CD1c-positive myeloid dendritic cell (primary cell): Measurements from ENCODE around the gene BTLA.
A peak's percentile ranks its signal among the peaks of the same experiment; 100 is the strongest.
"Not testable (repeated sequence)": the region's sequence is repeated elsewhere in the genome, so short reads cannot be mapped to it uniquely, and the experiment has no call there.

Source experiments
- DNase-seq: peaks from one replicate; pipeline ENCODE4 v3.0.0-alpha.2; 2016; ENCODE audit errors: extremely low spot score

The BTLA gene

DNA sequence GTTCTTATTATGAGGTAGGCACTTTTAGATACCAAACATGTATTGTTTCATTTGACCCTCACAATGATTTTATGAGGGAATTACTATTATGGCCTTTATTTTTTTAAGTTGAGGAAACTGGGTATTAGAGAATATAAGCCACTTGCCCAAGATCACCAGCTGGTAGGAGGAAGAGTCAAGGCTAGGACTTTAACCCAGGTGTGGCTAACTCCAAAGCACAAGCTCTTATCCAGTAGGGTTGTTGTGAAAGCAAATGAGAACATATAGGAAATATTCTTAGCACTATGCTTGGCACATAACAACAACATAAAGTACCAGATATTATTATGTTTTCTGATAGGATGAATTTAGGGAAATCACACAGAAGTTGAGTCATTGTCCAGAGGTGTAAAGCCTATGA lies 7.9 kb downstream of the BTLA start:
- no peak for DNase-seq

- DNase-seq = no peak
These were observed 9.4 kb downstream of the BTLA start for GRCh38 chr3:112489674-112490479.

DNA sequence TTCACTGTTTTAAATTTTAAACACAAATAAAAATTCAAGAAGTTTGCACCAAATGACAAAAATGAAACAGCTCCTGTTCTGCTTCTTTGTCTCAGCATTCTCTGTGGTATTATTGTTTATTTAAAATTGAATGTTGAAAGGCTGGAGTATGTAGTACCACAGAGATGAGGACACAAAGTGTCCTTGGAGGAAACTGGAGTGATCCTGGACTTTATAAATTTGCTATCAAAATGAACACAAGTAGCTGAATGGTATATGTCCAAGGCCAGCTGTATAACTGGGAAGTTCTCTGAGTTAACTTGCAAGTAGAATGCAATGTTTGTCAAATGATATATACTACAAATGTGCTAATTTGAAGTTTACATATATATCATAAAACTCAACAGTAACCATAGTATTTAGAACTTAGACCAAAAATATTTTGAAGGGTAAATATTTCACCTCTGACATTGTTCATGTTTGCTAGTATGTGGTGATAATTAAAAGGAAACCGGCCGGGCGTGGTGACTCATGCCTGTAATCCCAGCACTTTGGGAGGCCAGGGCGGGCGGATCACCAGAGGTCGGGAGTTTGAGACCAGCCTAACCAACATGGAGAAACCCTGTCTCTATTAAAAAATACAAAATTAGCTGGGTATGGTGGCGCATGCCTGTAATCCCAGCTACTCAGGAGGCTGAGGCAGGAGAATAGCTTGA lies 12.3 kb downstream of the BTLA start:
- no peak for DNase-seq

GRCh38 chr3:112484352-112484751 lies 14.9 kb downstream of the BTLA start:
- DNase-seq = no peak

DNA sequence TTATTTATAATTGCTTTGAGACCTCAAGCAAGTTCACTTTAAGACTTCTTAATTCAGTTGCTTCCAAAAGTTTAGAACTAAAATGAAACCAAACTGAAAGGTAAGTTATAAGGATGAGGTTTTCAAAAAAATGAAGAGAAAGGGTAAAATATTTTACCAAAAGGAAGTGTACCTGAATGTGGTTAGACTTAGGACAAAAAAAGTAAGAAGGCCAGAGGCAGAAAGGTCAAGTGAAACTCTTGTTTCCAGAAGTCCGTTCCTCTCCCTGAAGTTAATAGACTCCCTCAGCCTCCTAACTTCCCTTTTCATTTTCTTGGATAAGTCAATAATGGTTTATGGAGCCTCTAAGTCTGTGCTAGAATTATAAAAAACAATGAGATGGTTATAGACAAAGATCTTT lies 16.6 kb downstream of the BTLA start:
- peak; percentile 41 for DNase-seq

GRCh38 chr3:112481302-112481721 lies 18.0 kb downstream of the BTLA start:
- no peak for DNase-seq

DNA sequence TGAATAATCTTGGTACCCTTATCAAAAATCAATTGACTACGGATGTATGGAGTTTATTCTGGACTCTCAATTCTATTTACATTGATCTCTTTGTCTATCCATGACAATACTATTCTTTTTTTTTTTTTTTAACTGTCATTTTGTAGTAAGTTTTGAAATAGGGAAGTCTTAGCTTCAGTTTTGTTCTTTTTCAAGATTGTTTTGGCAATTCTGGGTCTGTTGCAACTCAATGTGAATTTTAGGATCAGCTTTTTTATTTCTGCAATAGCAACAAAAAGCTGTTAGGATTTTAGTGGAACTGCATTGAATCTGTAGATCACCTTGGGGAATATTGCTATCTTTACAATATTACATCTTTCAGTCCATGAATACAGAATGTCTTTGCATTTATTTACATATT lies 21.4 kb downstream of the BTLA start:
- peak; percentile 72 for DNase-seq

GRCh38 chr3:112476346-112476745 lies 22.9 kb downstream of the BTLA start:
- DNase-seq = no peak

- DNase-seq = peak; percentile 21
These were observed 24.5 kb downstream of the BTLA start for GRCh38 chr3:112474796-112475195.

GRCh38 chr3:112472691-112473090 lies 26.6 kb downstream of the BTLA start:
- no peak for DNase-seq

DNA sequence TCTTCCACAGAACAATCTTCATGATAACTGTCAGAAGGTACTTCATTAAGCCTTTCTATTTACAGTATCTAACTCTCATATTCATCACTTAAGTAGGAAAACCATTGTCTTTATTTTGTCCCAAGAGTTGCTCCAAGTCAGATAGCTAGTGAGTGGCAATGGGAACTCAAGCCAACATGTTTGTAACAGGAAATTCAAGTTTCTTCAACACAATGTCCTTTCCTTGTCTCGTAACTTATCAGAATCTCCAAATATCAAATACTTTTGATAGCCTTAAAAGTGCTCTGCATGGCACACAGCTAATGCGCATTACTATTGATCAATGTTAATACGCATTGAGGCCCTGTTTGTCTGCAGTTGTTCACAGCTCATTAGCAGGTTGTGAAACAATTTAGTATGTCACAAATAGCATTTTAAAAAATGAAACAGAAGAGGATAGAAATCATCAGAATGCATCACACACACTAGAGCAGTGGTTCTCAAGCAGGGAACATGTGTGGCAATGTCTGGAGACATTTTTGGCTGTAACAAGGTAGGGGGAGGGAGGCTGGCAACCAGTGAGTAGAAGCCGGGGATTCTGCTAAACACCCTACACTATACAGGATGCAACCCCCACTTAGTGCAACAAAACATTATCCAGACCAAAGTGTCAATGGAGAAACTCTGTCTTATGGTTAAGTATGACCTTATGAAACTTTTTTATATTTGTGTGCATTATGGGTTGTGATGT lies 27.5 kb downstream of the BTLA start:
- no peak for DNase-seq

DNA sequence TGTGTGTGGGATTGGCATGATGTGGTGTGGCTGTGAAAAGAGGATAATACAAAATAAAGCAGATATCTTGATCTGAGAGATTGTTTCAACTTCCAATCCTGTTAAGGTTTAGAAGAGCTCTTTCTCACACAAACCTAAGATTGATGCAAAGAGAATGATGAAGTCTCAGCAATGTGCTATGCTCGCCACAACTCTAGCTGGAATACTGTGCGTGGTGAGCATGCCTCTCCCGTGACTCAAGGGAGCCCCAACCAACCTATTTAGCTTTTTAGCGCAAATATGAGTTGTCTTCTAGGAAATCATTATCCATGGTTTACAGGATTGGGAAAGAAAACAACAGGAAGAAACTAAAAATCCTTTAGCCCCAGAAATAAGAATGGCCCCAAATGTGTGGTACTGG lies 28.5 kb downstream of the BTLA start:
- DNase-seq = no peak

- DNase-seq = no peak
These were observed 29.6 kb downstream of the BTLA start for GRCh38 chr3:112469671-112470070.

GRCh38 chr3:112467539-112467938 lies 31.7 kb downstream of the BTLA start:
- no peak for DNase-seq

DNA sequence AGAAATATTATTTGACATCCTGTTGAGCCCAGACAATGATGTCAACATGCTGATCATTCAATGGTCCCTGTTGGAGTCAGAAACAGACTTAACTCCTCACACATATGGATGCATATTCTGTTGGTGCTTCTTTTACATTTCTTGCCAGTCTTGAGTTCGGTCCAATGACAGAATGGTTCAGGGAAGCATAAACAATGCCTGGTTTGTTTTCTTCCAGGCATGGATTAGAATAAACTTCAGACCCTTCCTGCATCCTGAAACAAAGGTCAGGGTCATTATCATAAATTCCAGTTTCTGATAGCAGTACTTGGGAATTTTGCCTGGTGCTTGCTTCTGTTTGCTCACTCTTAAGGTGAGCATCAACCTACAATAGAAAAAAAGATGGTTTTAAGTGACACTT lies 33.3 kb downstream of the BTLA start:
- DNase-seq = no peak

DNA sequence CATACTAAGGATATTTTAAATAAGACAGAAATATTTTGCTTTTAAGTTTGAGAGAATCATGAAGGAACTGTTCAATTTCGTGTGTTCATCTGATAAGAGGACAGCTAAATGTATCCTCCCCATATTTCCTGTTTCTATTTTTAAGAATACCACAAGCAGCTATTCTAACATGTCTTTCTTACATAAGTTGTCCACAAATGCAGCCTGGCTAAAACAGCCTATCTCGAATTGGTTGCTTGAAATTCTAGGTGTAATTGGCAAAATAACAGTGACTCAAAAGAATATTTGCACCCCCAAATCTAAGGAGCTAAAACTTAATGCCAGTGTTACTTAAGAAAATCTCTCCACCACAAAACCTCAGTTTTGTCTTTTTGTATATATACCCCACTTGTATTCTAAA lies 35.0 kb downstream of the BTLA start:
- peak; percentile 23 for DNase-seq

DNA sequence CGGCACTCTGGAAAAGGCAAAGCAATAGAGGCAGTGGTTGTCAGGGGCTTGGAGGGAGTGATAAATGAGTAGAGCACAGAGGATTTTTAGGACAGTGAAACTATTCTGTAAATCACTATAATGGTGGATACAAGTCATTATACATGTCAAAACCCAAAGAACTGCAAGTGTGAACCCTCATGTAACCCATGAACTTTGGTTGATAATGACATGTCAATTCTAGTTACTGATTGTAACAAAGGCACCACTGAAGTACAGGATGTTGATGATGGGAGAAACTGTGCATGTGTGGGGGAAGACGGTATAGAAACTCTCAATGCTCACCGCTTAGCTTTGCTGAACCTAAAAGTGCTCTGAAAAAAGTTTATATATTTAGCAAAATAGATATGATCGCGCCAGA lies 36.0 kb downstream of the BTLA start:
- no peak for DNase-seq

DNA sequence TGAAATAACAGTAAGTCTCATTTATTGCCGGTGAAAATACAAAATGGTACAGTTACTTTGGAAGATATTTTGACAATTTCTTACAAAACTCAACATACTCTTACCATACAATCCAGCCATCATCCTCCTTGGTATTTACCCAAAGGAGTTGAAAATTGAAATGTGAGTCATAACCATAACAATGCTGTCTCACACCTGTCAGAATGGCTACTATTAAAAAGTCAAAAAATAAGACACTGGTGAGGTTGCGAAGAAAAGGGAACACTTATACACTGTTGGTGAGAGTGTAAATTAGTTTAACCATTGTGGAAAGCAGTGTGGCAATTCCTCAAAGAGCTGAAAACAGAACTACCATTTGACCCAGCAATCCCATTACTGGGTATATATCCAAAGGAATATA lies 37.5 kb downstream of the BTLA start:
- DNase-seq = not testable (repeated sequence)

- DNase-seq = no peak
These were observed 38.6 kb downstream of the BTLA start for GRCh38 chr3:112460519-112461195.

DNA sequence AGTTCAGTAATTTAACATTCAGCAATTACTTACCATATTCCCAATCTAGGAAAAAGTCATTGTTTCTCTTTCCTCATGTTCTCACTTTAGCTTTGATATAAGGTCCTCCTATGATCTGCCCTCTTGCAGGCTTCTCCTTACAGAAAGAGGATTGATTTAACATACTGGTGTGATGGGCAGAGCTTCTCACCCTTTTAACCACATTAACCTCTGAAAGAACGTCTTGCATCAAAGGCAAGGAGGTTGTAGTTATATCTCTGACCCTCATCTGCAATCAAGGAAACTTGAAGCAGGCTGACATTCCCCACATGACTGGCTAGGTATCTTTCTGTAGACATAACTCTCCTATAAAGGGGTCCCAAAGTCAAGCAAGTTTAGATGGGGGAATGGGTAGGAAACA lies 39.5 kb downstream of the BTLA start:
- no peak for DNase-seq

DNA sequence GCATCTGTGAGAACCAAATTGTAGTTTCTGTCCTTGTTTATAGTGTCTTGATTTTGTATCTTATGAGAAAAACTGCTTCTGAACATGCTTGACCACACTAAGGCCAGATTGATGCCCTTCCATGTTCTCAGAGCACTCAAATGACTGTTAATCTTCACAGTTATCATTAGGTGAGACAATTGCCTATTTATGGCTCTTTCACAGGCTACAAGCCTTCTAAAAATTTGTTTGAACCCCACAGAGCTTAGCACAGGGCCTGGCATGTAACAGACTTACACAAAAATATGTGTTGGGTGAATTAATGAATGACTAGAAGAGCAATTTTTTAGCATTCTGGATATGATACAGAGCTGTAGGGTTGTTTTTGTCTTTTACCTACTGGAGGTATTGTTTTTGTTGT lies 43.1 kb downstream of the BTLA start:
- DNase-seq = no peak

- DNase-seq = no peak
These were observed 50.3 kb downstream of the BTLA start for GRCh38 chr3:112448939-112449338.
